A549 (cell line): ENCODE measurements around the gene CD84. TPM values are rescaled to one million over a fixed set of nuclear protein-coding genes. Genes with fewer than 3 reads are reported as not detected.
A peak's percentile ranks its signal among the peaks of the same experiment; 100 is the strongest.
"Not testable (repeated sequence)": the region's sequence is repeated elsewhere in the genome, so short reads cannot be mapped to it uniquely, and the experiment has no call there.

Experiments used
- ATAC-seq, 2 experiments: fragments of 200-7000 bp in 1 of 2; fragments of >200 bp in 1 of 2; cut with Nextera tagmentation in 1 of 2; cut with Tn5 transposase in 1 of 2; 3 replicates each; pipeline versions ENCODE4 v1.8.0 to v1.9.1; 2018 to 2020; ENCODE audit warnings: mild to moderate bottlenecking in 1 of 2, moderate library complexity in 1 of 2
- CTCF ChIA-PET: fragments of 300-600 bp; sonication (Branson Sonifier 250); formaldehyde crosslinking; extraction: SDS; loops from one replicate; lab custom pipeline; 2021; ENCODE audit warnings: antibody characterized with exemption, inconsistent platforms; lab: Yijun Ruan, JAX
- POLR2A ChIA-PET: fragments of 350-600 bp; formaldehyde crosslinking; extraction: SDS; loops from one replicate; lab custom pipeline; 2021; ENCODE audit warnings: antibody characterized with exemption, inconsistent platforms; lab: Yijun Ruan, JAX
- DNase-seq, 2 experiments: peaks; one replicate each; pipeline versions ENCODE4 v3.0.0 to v3.0.0-alpha.2; 2011 to 2016; ENCODE audit warnings: low read depth in 1 of 2, low spot score in 1 of 2
- FAIRE-seq: peaks from 2 replicates; lab custom pipeline; 2011; peaks lifted over from hg19 to GRCh38; lab: Jason Lieb, UNC
- H3K27ac ChIP-seq, 2 experiments: fragments of >200 bp; sonication (Bioruptor Twin); formaldehyde crosslinking; 3 replicates each; pipeline ENCODE4 v1.5.1; 2016 to 2017
- H3K4me1 ChIP-seq: fragments of >200 bp; sonication (Bioruptor Twin); formaldehyde crosslinking; 3 replicates; pipeline ENCODE4 v1.6.1; 2016
- H3K4me2 ChIP-seq: fragments of >200 bp; sonication (Bioruptor Twin); formaldehyde crosslinking; 3 replicates; pipeline ENCODE4 v1.6.1; 2016
- H3K4me3 ChIP-seq: fragments of >200 bp; sonication (Bioruptor Twin); formaldehyde crosslinking; 3 replicates; pipeline ENCODE4 v1.5.1; 2016
- H3K9me3 ChIP-seq: fragments of >200 bp; sonication (Bioruptor Twin); formaldehyde crosslinking; 3 replicates; pipeline ENCODE4 v1.6.1; 2016
- BHLHE40 ChIP-seq: IDR thresholded peaks from 2 replicates; pipeline ENCODE4 v1.6.1; 2012; ENCODE audit warnings: low read depth, low read length, inconsistent platforms
- CHD4 ChIP-seq: fragments of 200-600 bp; sonication (generic); IDR thresholded peaks from 2 replicates; pipeline ENCODE4 v1.6.1; 2016; ENCODE audit warnings: antibody characterized with exemption, mild to moderate bottlenecking, borderline replicate concordance
- FOXS1 ChIP-seq: fragments of 250-450 bp; sonication (Bioruptor Pico); IDR thresholded peaks from 2 replicates; pipeline ENCODE4 v1.5.0; 2020; ENCODE audit warnings: mild to moderate bottlenecking, moderate library complexity
- HOXB13 ChIP-seq: fragments of 250-450 bp; sonication (Bioruptor Pico); IDR thresholded peaks from 2 replicates; pipeline ENCODE4 v1.5.0; 2020; ENCODE audit warnings: low read depth, mild to moderate bottlenecking, moderate library complexity
- POLR2A ChIP-seq: IDR thresholded peaks from 2 replicates; pipeline ENCODE4 v1.6.1; 2012; ENCODE audit warnings: mild to moderate bottlenecking, low read length
- RFX5 ChIP-seq: fragments of 450-650 bp; IDR thresholded peaks from 2 replicates; pipeline ENCODE4 v1.7.1; 2014; ENCODE audit warnings: antibody characterized with exemption, mild to moderate bottlenecking, moderate library complexity
- ZNF302 ChIP-seq: fragments of 250-450 bp; sonication (Bioruptor Pico); IDR thresholded peaks from 2 replicates; pipeline ENCODE4 v1.9.0; 2021; ENCODE audit warnings: inconsistent platforms, mild to moderate bottlenecking, moderate library complexity
- WGBS: methylation state at CpG from one replicate; pipeline ENCODE4 v1.1.6; 2017; ENCODE audit errors: missing lambda C conversion rate; 5-methylcytosine and 5-hydroxymethylcytosine counted together
- polyA plus RNA-seq, 4 experiments: library from polyadenylated mRNA; depleted of rRNA in 3 of 4; stranded (reverse); fragments of >200 nt; fragmentation: RNase III in 1 of 4; extraction: RNeasy Plus Mini Kit Qiagen cat#74134 plus additional on column Dnase treatment in 1 of 4; gene quantifications; 2 replicates in 3 of 4; 3 replicates in 1 of 4; pipeline ENCODE4 v1.2.3, GENCODE V29; 2011 to 2017
- TF ChIP-seq, protein P1 (sequence below): fragments of 200-600 bp; sonication (generic); IDR thresholded peaks from 2 replicates; pipeline ENCODE4 v1.6.1; 2016; ENCODE audit warnings: antibody characterized with exemption, mild to moderate bottlenecking, moderate library complexity

The CD84 gene
- polyA plus RNA-seq, 2 of the 4 experiments (the other 2 are of a cell fraction): not detected

DNA sequence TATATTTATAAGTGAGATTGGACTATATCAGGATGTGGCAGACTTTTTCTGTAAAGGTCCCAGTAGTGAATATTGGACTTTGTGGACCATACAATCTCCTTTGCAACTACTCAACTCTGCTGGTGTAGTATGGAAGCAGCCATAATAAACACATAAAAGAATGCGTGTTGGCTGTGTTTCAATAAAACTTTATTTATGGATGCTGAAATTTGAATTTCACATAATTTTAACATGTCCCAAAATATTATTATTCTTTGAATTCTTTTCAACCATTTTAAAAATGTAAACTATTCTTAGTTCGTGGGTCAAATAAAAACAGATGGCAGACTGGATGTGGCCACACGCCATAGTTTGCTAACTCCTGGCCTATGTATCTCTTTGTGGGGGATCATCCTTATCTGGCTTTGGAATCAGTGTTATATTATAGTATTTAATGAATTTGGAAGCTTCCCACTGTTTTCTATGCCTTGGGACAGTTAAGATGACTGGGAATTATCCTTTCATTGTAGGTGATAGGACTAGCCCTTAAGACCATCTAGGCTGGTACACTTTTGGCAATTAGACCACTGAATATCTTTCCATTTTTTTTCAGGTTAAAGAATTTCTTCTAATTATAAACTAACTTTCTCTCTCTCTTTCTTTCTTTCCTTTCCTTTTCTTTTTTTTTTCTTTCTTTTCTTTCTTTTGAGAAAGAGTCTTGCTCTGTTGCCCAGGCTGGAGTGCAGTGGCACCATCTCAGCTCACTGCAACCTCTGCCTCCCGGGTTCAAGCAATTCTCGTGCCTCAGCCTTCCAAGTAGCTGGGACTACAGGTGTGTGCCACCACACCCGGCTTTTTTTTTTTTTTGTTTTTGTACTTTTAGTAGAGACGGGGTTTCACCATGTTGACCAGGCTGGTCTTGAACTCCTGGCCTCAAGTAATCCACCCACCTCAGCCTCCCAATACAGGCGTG, 41.3 kb downstream of the CD84 start (continued):
- no peak for TF ChIP-seq POLR2A
- TF ChIP-seq, protein P1, sequence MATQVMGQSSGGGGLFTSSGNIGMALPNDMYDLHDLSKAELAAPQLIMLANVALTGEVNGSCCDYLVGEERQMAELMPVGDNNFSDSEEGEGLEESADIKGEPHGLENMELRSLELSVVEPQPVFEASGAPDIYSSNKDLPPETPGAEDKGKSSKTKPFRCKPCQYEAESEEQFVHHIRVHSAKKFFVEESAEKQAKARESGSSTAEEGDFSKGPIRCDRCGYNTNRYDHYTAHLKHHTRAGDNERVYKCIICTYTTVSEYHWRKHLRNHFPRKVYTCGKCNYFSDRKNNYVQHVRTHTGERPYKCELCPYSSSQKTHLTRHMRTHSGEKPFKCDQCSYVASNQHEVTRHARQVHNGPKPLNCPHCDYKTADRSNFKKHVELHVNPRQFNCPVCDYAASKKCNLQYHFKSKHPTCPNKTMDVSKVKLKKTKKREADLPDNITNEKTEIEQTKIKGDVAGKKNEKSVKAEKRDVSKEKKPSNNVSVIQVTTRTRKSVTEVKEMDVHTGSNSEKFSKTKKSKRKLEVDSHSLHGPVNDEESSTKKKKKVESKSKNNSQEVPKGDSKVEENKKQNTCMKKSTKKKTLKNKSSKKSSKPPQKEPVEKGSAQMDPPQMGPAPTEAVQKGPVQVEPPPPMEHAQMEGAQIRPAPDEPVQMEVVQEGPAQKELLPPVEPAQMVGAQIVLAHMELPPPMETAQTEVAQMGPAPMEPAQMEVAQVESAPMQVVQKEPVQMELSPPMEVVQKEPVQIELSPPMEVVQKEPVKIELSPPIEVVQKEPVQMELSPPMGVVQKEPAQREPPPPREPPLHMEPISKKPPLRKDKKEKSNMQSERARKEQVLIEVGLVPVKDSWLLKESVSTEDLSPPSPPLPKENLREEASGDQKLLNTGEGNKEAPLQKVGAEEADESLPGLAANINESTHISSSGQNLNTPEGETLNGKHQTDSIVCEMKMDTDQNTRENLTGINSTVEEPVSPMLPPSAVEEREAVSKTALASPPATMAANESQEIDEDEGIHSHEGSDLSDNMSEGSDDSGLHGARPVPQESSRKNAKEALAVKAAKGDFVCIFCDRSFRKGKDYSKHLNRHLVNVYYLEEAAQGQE: no peak
- TF ChIP-seq ZNF302: no peak
- TF ChIP-seq HOXB13: no peak
- no peak for TF ChIP-seq FOXS1 (CRISPR knock-in tag)

DNA sequence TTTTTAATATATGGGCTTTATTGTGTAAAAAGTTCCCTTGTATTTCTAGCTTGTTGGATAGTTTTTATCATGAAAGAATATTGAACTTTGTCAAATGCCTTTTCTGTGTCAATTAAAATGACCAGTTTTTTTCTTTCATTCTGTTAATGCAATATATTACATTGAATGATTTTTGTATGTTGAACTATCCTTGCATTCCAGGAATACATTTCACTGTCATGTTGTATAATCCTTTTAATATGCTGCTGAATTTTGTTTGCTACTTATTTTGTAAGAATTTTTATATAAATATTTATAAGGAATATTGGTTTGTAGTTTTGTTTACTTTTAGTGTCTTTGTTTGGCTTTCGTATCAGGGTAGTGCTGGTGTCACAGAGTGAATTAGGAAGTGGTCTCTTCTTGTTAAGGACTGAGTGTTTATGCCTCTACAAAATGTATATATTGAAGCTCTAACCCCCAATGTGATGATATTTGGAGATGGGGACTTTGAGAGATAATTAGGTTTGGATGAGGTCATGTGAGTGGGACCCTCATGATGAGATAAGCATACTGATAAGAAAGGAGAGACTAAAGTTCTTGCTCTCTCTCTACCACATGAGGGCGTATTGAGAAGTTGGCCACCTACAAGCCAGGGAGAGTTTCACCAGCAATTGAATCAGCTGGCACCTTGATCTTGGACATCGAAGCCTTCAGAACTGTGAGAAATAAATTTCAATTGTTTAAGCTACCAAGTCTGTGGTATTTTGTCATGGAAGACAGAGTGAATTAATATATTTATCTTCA, 44.3 kb downstream of the CD84 start:
- TF ChIP-seq ZNF302 (no peak), RFX5 (no peak), CHD4 (no peak), BHLHE40 (no peak)
- Histone ChIP-seq H3K4me2 (no peak overlapping the region), H3K4me3 (no peak overlapping the region), H3K27ac (no peak overlapping the region), H3K9me3 (peaks cover 27% of the 10 kb centered on the region; the same call in 2 of the 3 replicates), H3K4me1 (peaks cover 9% of the 10 kb centered on the region)
- FAIRE-seq (no peak), DNase-seq (peak in 1 of 2 experiments; percentile 27), ATAC-seq (no peak)
- ChIA-PET CTCF (interaction anchor here (1.2 kb wide), 1 partner anchor 11 kb away, joined by 4 read pairs; no protein-coding TSS in a partner anchor), POLR2A (no interaction called here)
- WGBS: 62% methylated on average over 3 of the region's 3 CpGs

DNA sequence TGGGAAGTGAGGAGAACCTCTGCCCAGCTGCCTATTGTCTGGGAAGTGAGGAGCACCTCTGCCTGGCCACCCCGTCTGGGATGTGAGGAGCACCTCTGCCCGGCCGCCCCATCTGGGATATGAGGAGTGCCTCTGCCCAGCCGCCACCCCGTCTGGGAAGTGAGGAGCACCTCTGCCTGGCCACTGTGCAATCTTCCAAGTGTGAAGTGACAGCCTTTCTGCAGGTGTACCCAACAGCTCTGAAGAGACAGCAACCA, 46.8 kb downstream of the CD84 start:
- H3K4me3 ChIP-seq, H3K4me1 ChIP-seq, DNase-seq, POLR2A ChIA-PET, CTCF ChIA-PET, H3K4me2 ChIP-seq, ATAC-seq, H3K27ac ChIP-seq, FAIRE-seq: not testable (repeated sequence)
- no CpG with 5 or more reads among the region's 5 CpGs for WGBS
- peaks cover 27% of the 10 kb centered on the region; the same call in 2 of the 3 replicates for H3K9me3 ChIP-seq

DNA sequence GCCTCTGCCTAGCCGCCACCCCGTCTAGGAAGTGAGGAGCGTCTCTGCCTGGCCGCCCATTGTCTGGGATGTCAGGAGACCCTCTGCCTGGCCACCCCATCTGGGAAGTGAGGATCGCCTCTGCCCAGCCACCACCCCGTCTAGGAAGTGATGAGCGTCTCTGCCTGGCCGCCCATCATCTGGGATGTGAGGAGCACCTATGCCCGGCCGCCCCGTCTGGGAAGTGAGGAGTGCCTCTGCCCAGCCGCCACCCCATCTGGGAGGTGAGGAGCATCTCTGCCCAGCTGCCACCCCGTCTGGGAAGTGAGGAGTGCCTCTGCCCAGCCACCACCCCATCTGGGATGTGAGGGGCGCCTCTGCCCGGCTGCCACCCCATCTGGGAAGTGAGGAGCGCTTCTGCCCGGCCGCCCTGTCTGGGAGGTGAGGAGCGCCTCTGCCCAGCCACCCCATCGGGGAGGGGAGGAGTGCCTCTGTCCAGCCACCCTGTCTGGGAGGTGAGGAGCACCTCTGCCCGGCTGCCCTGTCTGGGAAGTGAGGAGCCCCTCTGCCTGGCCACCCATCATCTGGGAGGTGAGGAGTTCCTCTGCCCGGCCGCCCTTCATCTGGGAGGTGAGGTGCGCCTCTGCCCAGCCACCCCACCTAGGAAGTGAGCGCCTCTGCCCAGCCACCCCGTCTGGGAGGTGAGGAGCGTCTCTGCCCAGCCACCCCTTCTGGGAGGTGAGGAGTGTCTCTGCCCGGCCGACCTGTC, 47.3 kb downstream of the CD84 start:
- POLR2A ChIA-PET, DNase-seq, H3K4me1 ChIP-seq, ATAC-seq, FAIRE-seq, H3K4me3 ChIP-seq, H3K27ac ChIP-seq, H3K4me2 ChIP-seq, CTCF ChIA-PET: not testable (repeated sequence)
- H3K9me3 ChIP-seq: peaks cover 27% of the 10 kb centered on the region; the same call in 2 of the 3 replicates
- 83% methylated on average over 18 of the region's 29 CpGs for WGBS

DNA sequence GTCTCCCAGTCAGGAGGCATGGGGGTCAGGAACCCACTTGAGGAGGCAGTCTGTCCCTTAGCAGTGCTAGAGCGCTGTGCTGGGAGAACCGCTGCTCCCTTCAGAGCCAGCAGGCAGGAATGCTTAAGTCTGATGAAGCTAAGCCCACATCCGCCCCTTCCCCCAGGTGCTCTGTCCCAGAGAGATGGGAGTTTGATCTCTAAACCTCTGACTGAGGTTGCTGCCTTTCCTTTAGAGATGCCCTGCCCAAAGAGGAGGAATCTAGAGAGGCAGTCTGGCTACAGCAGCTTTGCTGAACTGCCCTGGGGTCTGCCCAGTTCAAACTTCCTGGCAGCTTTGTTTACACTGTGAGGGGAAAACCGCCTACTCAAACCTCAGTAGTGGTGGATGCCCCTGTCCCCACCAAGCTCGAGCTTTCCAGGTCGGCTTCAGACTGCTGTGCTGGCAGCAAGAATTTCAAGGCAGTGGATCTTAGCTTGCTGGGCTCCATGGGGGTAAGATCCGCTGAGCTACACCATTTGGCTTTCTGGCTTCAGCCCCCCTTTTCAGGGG, 49.8 kb downstream of the CD84 start:
- POLR2A ChIA-PET, FAIRE-seq, ATAC-seq, DNase-seq, H3K4me3 ChIP-seq, CTCF ChIA-PET, H3K4me1 ChIP-seq, H3K4me2 ChIP-seq, H3K27ac ChIP-seq: not testable (repeated sequence)
- 58% methylated on average over 6 of the region's 7 CpGs for WGBS
- peaks cover 11% of the 10 kb centered on the region; the same call in 2 of the 3 replicates for H3K9me3 ChIP-seq

DNA sequence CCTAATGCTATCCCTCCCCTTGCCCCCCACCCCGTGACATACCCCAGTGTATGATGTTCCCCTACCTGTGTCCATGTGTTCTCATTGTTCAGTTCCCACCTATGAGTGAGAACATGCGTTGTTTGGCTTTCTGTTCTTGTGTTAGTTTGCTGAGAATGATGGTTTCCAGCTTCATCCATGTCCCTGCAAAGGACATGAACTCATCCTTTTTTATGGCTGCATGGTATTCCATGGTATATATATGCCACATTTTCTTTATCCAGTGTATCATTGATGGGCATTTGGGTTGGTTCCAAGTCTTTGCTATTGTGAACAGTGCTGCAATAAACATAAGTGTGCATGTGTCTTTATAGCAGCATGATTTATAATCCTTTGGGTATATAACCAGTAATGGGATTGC, 55.5 kb downstream of the CD84 start:
- H3K27ac ChIP-seq, H3K4me3 ChIP-seq, FAIRE-seq, H3K9me3 ChIP-seq, DNase-seq, POLR2A ChIA-PET, ATAC-seq, H3K4me2 ChIP-seq: not testable (repeated sequence)
- H3K4me1 ChIP-seq: peaks cover 21% of the 10 kb centered on the region
- 38% methylated on average over 2 of the region's 2 CpGs for WGBS
- CTCF ChIA-PET: interaction anchor here (1.1 kb wide), 1 partner anchor 29 kb away, joined by 3 read pairs; no protein-coding TSS in a partner anchor
